MM.1S (cell line): ENCODE measurements around the gene PCK1.

ENCODE experiments used
- DNase-seq: peaks from one replicate; pipeline ENCODE4 v3.0.0-alpha.2; 2015
- H2AFZ ChIP-seq: fragments of 300-600 bp; sonication (generic); 2 replicates; pipeline ENCODE4 v1.6.0; 2016; ENCODE audit warnings: antibody characterized with exemption, low read length
- H3F3A ChIP-seq: fragments of 300-600 bp; sonication (generic); 2 replicates; pipeline ENCODE4 v1.6.1; 2016; ENCODE audit warnings: mild to moderate bottlenecking, antibody characterized with exemption, low read length, moderate library complexity, mixed read lengths; ENCODE audit not compliant: insufficient read depth
- H3K27ac ChIP-seq: fragments of 300-600 bp; sonication (generic); 2 replicates; pipeline ENCODE4 v1.5.1; 2016; ENCODE audit warnings: mild to moderate bottlenecking, low read length
- H3K27me3 ChIP-seq: fragments of 300-600 bp; sonication (generic); replicated peaks from 2 replicates; pipeline ENCODE4 v1.6.0; 2016; ENCODE audit warnings: low read length; ENCODE audit not compliant: insufficient read depth
- H3K36me3 ChIP-seq: fragments of 300-600 bp; sonication (generic); replicated peaks from 2 replicates; pipeline ENCODE4 v1.6.1; 2016; ENCODE audit warnings: mild to moderate bottlenecking, low read length, mixed read lengths; ENCODE audit not compliant: insufficient read depth
- H3K4me1 ChIP-seq: fragments of 300-600 bp; sonication (generic); 2 replicates; pipeline ENCODE4 v1.6.1; 2016; ENCODE audit warnings: low read length, mixed read lengths
- H3K4me2 ChIP-seq: fragments of 300-600 bp; sonication (generic); 2 replicates; pipeline ENCODE4 v1.6.0; 2016; ENCODE audit warnings: low read depth, low read length
- H3K4me3 ChIP-seq: fragments of 300-600 bp; sonication (generic); 2 replicates; pipeline ENCODE4 v1.5.1; 2016; ENCODE audit warnings: low read length, mixed read lengths
- H3K79me2 ChIP-seq: fragments of 300-600 bp; sonication (generic); 2 replicates; pipeline ENCODE4 v1.6.1; 2016; ENCODE audit warnings: mixed run types, low read length, mixed read lengths
- H3K9ac ChIP-seq: fragments of 300-600 bp; sonication (generic); 2 replicates; pipeline ENCODE4 v1.6.1; 2016; ENCODE audit warnings: low read length, mixed read lengths
- H3K9me2 ChIP-seq: fragments of 300-600 bp; sonication (generic); replicated peaks from 2 replicates; pipeline ENCODE4 v1.6.1; 2016; ENCODE audit warnings: mild to moderate bottlenecking, low read length, mixed read lengths; ENCODE audit not compliant: insufficient read depth
- H3K9me3 ChIP-seq: fragments of 300-600 bp; sonication (generic); replicated peaks from 2 replicates; pipeline ENCODE4 v1.6.1; 2016; ENCODE audit warnings: mild to moderate bottlenecking, low read length, mixed read lengths; ENCODE audit not compliant: insufficient read depth
- H4K20me1 ChIP-seq: fragments of 300-600 bp; sonication (generic); 2 replicates; pipeline ENCODE4 v1.6.1; 2016; ENCODE audit warnings: mild to moderate bottlenecking, low read length, moderate library complexity, mixed read lengths; ENCODE audit not compliant: insufficient read depth
- CTCF ChIP-seq: fragments of 300-600 bp; sonication (generic); IDR thresholded peaks from 2 replicates; pipeline ENCODE4 v1.5.1; 2016; ENCODE audit warnings: antibody characterized with exemption, low read length, mixed read lengths
- EZH2 ChIP-seq: fragments of 300-600 bp; sonication (generic); optimal IDR thresholded peaks from 2 replicates; pipeline ENCODE3; 2017; ENCODE audit warnings: low read depth, mild to moderate bottlenecking, antibody characterized with exemption, low read length, mixed read lengths
- EZH2phosphoT487 ChIP-seq: fragments of 300-600 bp; sonication (generic); IDR thresholded peaks from 2 replicates; pipeline ENCODE4 v1.6.1; 2018; ENCODE audit warnings: antibody characterized with exemption, low read length

PCK1 gene

GRCh38 chr20:57523782-57524181 lies 37.1 kb upstream of the PCK1 start:
- H3K4me1 ChIP-seq, result peaks cover 13% of the 10 kb centered on the region; the same call in 1 of the 2 replicates
- no peaks in the 10 kb centered on the region for H3F3A ChIP-seq
- H4K20me1 ChIP-seq, result no peaks in the 10 kb centered on the region
- no peak overlapping the region for H3K4me3 ChIP-seq
- H3K4me2 ChIP-seq, result no peak overlapping the region
- H3K27me3 ChIP-seq, result peaks cover 10% of the 10 kb centered on the region; the same call in 1 of the 2 replicates
- no peak for TF ChIP-seq EZH2
- TF ChIP-seq EZH2phosphoT487, result no peak
- TF ChIP-seq CTCF, result no peak
- no peaks in the 10 kb centered on the region for H3K36me3 ChIP-seq
- H2AFZ ChIP-seq, result no peak overlapping the region
- no peak overlapping the region for H3K9ac ChIP-seq
- no peaks in the 10 kb centered on the region for H3K79me2 ChIP-seq
- no peaks in the 10 kb centered on the region for H3K9me2 ChIP-seq
- H3K9me3 ChIP-seq, result no peaks in the 10 kb centered on the region
- no peak for DNase-seq
- no peak overlapping the region for H3K27ac ChIP-seq

- H3K9ac ChIP-seq, result no peak within 1 kb of the TSS
- H3K9me2 ChIP-seq, result no peaks in the 10 kb centered on the region
- no peaks in the 10 kb centered on the region for H3K79me2 ChIP-seq
- peaks cover 10% of the 10 kb centered on the region; the same call in 1 of the 2 replicates for H3K27me3 ChIP-seq
- TF ChIP-seq EZH2phosphoT487, result no peak
- TF ChIP-seq EZH2, result no peak
- no peak for TF ChIP-seq CTCF
- no peak within 1 kb of the TSS for H3K4me2 ChIP-seq
- H4K20me1 ChIP-seq, result no peaks in the 10 kb centered on the region
- H3K27ac ChIP-seq, result no peak within 1 kb of the TSS
- DNase-seq, result no peak
- no peaks in the 10 kb centered on the region for H3K36me3 ChIP-seq
- H2AFZ ChIP-seq, result no peak within 1 kb of the TSS
- H3K4me3 ChIP-seq, result no peak within 1 kb of the TSS
- no peaks in the 10 kb centered on the region for H3F3A ChIP-seq
- peaks cover 13% of the 10 kb centered on the region; the same call in 1 of the 2 replicates for H3K4me1 ChIP-seq
- no peaks in the 10 kb centered on the region for H3K9me3 ChIP-seq
Observed at GRCh38 chr20:57524511-57525176, 36.3 kb upstream of the PCK1 start, which contains the start of gene CTCFL. Gene CTCFL, minus strand, starts transcription at chr20:57525140. Its CDS starts 935 bp downstream, at chr20:57524205.

GRCh38 chr20:57525328-57526086 lies 35.4 kb upstream of the PCK1 start:
- DNase-seq, result no peak
- Histone ChIP-seq H3K27me3 (peaks cover 13% of the 10 kb centered on the region; the same call in 1 of the 2 replicates), H3K4me2 (no peak overlapping the region), H3K79me2 (no peaks in the 10 kb centered on the region), H3F3A (no peaks in the 10 kb centered on the region), H3K4me3 (no peak overlapping the region), H3K9me2 (no peaks in the 10 kb centered on the region), H2AFZ (no peak overlapping the region), H3K9ac (no peak overlapping the region), H4K20me1 (no peaks in the 10 kb centered on the region), H3K36me3 (no peaks in the 10 kb centered on the region), H3K4me1 (peaks cover 13% of the 10 kb centered on the region; the same call in 1 of the 2 replicates), H3K27ac (no peak overlapping the region), H3K9me3 (no peaks in the 10 kb centered on the region)
- TF ChIP-seq EZH2phosphoT487 (no peak), CTCF (no peak), EZH2 (no peak)
